Anterior cingulate cortex (tissue), 58 donors: ENCODE results near the gene GNS.

Experiments
- DNase-seq, 58 donors: peaks; one replicate each; lab custom pipeline; 2025; lab: John Stamatoyannopoulos, UW

The GNS gene

GRCh38 chr12:64740646-64741045 lies 18.6 kb downstream of the GNS start:
- no peak for DNase-seq

GRCh38 chr12:64739778-64740177 lies 19.4 kb downstream of the GNS start:
- no peak for DNase-seq

DNA sequence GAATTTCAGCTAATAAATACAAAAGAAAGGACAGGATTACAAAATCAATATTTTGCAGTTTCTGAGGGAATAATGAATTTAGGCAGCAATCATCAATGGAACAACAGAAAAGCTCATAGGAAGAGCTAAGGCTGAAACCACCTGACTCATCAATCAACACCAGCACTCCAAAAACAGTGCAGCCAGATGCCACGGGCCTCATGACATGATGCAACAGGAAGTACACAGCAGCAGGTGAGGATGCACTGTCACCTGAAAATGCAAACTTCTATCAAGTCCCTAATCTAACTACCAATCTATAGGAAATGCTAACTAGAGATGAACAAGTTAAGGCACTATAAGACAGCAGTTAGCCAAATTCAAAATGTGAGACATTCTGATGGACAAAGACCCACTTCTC lies 21.7 kb downstream of the GNS start:
- DNase-seq = no peak

- no peak for DNase-seq
These were observed 22.4 kb downstream of the GNS start for GRCh38 chr12:64736771-64737170.

- peak in 7 of 58 donors; percentile 1 to 48 (median 11) for DNase-seq
These were observed 23.8 kb downstream of the GNS start for GRCh38 chr12:64735442-64735841.

DNA sequence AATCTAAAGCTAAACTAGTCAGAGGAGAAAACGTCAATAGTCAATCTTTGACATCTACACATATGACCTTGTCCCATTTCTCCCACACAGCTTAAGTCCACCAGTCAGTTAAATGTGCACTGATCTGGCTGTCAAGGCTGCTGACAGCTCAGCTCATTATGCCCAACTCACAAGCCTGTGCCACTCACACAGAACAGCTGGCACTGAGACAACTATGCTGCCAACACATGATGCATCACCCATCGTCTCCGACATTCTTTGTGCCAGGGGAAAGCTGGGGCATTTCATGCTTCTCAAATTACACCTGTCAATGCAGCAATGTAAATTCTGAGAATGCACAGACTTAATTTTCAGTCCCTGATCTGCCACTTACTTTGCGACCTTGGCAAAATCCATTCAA lies 25.3 kb downstream of the GNS start:
- DNase-seq = peak in 49 of 58 donors; percentile 2 to 75 (median 42)

GRCh38 chr12:64731683-64732082 lies 27.5 kb downstream of the GNS start:
- no peak for DNase-seq

- no peak for DNase-seq
These were observed 28.6 kb downstream of the GNS start for GRCh38 chr12:64730588-64730969.

- no peak for DNase-seq
These were observed 29.2 kb downstream of the GNS start for GRCh38 chr12:64729909-64730587.

- no peak for DNase-seq
These were observed 34.9 kb downstream of the GNS start for GRCh38 chr12:64724201-64724745.

GRCh38 chr12:64723630-64724029 lies 35.6 kb downstream of the GNS start:
- DNase-seq = no peak

DNA sequence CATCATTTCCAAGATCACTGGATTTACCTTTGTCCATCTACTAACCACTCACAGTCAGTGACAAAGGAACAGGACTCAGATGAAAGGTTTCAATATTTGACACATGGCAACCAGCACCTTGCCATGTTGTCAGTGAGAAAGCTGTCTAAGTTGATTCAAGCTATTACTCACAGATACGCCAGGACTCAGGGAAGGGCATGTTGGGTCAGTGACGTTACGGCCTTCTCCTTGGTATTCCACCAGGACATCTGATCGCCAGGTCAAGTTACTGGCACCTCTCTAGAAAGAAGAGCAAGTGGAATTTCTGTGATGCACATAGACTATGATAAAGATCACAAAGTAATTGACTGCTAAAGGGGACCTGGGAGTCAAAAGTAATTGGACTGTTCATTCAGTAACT lies 36.4 kb downstream of the GNS start:
- no peak for DNase-seq

DNA sequence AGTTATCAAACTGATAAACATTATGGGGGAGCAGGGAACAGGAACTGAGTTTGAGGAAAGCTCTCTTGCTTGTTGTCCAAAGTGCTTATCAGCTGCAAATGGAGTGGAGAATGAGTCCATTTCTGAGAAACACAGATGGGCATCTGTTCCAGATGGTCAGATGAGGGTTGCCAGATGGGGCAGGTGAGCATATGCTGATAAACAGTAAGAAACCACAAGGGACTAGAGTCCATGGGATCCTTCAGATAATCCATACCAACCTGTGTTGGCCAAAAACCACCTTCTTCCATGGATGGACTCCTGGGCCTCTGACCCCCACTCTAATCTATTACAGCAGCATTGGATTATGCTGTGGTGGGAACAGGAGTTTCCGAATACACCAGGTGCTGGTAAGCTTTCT lies 38.3 kb downstream of the GNS start:
- no peak for DNase-seq

DNA sequence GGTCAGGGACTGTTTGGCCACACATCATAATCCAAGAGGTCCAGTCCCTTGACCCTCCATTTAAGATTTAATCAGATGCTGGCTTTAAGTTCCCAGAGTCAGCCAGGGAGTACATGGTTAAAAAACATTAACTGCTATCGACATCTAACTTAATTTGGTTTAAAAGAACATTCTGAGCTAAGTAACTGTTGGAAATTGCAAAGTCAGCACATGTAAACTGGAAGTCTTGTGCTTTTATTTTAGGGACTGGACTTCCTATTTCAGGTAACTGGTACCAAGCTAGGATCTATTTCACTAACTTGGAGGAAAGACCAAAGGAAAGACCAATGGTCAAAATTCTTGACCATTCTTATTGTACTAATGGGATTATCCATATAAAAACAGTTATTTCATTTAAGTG lies 40.6 kb downstream of the GNS start:
- DNase-seq = no peak

DNA sequence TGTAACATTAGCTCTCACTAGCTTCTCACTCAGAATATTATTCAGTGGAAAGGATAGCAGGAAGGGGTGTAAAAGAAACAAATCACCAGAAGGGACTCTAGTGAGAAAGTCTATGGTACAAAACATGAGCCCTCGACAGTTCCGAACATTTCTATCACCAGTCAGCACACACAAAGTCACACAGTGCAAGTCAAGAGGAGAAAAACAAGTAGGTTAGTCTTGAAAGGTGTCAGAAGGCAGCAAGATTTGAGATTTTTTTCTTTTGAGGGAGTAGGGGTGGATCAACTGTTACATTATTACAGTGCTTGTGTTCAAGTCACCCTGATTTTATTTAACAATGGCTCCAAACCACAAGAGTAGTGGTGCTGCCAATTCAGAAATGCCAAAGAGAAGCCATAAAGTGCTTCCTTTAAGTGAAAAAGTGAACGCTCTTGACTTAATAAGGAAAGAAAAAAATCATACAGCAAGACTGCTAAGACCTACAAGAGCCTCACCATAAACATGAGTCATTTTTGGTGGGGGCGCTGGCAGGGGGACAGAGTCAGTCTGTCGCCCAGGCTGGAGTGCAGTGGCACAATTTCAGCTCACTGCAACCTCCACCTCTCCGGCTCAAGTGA lies 42.3 kb downstream of the GNS start:
- no peak for DNase-seq

- no peak for DNase-seq
These were observed 42.8 kb downstream of the GNS start for GRCh38 chr12:64716371-64716770.

- DNase-seq = peak in 1 of 58 donors; percentile 4
These were observed 44.6 kb downstream of the GNS start for GRCh38 chr12:64714551-64714968.

- no peak for DNase-seq
These were observed 45.8 kb downstream of the GNS start for GRCh38 chr12:64713376-64713775.

GRCh38 chr12:64709429-64709828 lies 49.8 kb downstream of the GNS start:
- no peak for DNase-seq

DNA sequence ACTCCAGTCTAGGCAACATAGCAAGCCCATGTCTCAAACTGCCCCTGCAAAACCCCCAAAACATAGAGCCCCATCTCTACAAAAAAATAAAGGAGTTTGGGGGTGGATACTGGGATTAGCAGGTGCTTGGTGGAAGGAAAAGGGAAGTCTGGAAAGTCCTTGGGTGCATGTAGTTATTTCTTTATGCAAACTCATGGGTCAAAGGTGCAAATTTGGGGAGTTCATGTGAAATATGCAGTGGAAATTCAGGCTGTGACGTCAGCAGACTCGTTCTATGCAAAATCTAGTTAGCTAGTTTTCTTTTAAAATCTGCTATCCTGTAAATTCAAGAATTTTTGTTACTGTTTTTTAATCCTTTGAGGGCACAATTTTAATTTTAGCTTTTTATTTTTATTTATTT lies 51.3 kb downstream of the GNS start:
- DNase-seq = no peak

- no peak for DNase-seq
These were observed 51.8 kb downstream of the GNS start for GRCh38 chr12:64707362-64707761.

GRCh38 chr12:64706857-64707256 lies 52.3 kb downstream of the GNS start:
- no peak for DNase-seq
